ENCODE results near the gene TTC1.
A peak's percentile ranks its signal among the peaks of the same experiment; 100 is the strongest.

DNA sequence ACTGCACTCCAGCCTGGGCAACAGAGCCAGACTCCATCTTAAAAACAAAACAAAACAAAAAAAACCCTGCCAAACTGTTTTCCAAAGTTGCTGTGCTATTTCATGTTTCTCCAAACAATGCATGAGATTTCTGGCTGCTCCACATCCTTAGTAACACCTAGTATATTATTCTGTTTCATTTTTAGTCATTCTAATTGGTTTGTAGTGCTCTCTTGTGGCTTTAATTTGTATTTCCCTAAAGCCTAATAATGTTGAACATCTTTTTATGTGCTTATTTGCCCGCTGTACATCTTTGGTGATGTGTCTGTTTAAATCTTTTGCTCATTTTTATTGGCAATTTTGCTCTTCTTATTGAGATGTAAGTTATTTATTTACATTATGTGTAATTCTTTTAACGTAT is 18.4 kb upstream of the TTC1 start:
- no peak for TF ChIP-seq ZFX (IDR thresholded peaks at IDR 0.05)
- TF ChIP-seq, protein P1, sequence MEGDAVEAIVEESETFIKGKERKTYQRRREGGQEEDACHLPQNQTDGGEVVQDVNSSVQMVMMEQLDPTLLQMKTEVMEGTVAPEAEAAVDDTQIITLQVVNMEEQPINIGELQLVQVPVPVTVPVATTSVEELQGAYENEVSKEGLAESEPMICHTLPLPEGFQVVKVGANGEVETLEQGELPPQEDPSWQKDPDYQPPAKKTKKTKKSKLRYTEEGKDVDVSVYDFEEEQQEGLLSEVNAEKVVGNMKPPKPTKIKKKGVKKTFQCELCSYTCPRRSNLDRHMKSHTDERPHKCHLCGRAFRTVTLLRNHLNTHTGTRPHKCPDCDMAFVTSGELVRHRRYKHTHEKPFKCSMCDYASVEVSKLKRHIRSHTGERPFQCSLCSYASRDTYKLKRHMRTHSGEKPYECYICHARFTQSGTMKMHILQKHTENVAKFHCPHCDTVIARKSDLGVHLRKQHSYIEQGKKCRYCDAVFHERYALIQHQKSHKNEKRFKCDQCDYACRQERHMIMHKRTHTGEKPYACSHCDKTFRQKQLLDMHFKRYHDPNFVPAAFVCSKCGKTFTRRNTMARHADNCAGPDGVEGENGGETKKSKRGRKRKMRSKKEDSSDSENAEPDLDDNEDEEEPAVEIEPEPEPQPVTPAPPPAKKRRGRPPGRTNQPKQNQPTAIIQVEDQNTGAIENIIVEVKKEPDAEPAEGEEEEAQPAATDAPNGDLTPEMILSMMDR (conservative IDR thresholded peaks at IDR 0.05), result peak; percentile 42

Measured in C4-2B (cell line).